ENCODE data around the gene VPS13D. TPM values are rescaled to one million over a fixed set of nuclear protein-coding genes. Genes with fewer than 3 reads are reported as not detected.
"Not testable (repeated sequence)": the region's sequence is repeated elsewhere in the genome, so short reads cannot be mapped to it uniquely, and the experiment has no call there.

VPS13D gene
- total RNA-seq, 1 donor from 2014 or later, result 68.2 TPM

DNA sequence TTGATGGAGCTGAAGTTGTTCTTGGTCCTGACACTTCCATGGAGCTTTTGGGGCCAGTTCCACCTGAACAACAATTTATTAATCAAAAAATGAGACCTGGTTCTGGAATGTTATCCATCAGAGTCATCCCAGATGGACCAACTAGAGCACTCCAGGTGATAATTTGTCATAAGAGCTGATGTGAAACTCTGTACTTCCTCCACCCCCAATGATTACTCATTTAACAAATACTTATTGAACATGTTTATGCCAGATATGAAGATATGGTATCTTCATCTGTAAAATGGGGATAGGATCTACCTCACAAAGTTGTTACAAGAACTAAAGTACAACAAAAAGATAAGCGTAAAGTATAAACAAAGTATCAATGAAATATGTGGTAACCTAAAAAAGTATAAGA, 153.2 kb downstream of the VPS13D start:
- DNase-seq (ENCODE audit: low spot score), result no peak

DNA sequence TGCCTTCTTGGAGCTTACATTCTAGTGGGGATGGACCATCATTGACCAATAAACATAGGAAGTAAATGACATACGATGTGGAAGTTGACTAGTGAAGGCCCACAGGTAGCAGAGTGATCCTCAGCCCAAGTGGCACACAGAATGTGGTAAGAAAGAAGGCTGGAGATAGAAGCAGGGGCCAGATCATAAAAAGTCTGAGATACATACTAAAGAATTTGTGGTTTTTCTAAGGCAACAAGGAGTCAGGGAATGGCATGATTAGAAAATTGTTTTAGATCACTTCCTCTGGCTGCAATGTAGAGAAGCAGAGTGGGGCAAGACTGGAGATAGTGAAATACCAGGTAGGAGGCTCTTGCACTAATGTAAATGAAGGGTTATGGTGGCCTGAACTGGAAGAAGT, 154.0 kb downstream of the VPS13D start:
- intact Hi-C loops (cut with DNase I), result no loop called here

More for the DNA sequence above, 153.2 kb downstream of the VPS13D start:
- intact Hi-C loops (cut with DNase I), result no loop called here

DNA sequence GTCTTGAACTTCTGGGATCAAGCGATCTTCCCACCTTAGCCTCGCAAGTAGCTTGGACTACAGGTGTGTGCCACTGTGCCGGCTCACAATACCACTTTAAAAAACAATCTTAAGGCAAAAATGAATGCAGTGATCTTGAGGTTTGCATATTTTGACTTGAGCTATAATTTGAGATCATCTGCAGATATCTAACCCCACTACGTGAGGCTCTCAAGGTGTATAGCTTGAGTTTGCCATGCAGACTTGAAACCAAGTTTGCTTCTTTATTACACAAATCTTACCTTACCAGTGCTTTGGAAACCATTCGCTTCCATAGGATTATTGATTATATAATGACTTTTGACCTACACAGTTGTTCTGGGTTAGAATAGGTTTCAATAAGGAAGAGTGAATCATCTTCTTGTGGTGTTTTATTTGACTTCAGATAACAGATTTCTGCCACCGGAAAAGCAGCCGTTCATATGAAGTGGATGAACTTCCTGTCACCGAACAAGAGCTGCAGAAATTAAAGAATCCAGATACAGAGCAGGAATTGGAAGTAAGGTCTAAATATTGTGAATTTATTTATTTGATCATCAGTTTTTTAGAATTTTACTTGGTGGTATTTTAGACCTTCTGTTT, 155.1 kb downstream of the VPS13D start:
- intact Hi-C loops (cut with DNase I), result no loop called here
- DNase-seq (ENCODE audit: low spot score), result no peak

More for the DNA sequence above, 154.0 kb downstream of the VPS13D start:
- no peak for DNase-seq (ENCODE audit: low spot score)

DNA sequence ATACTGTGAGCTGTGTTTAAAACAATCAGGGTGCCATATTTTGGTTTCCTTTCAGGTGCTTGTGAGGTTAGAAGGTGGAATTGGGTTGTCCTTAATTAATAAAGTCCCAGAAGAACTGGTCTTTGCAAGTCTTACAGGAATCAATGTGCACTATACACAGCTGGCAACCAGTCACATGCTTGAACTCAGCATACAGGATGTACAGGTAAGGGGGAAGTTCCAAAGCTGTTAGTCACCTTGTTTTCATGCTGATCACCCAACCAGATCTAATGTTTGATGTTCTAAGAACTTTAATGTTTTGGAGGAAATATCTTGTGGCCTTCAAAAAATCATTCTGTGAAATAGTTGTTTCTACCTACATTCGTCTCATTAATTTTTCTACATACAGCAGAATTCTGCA, 156.3 kb downstream of the VPS13D start:
- DNase-seq (ENCODE audit: low spot score), result no peak
- intact Hi-C loops (cut with DNase I), result no loop called here

DNA sequence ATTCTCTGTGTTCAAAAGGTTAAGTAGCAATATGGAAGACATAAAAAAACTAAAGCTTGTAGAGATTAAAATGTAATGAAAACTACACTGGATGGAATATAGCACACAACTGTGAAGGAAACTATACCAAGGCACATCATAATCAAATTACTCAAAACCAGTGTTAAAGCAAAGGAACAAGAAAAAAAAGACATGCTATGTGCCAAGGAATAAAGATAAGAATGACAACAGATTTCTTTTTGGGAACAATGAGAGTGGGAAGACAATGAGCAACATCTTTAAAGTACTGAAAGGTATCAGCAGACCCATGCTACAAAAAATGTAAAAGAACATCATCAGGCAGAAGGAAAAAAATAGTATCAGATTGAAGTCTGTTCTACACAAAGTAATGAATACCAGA, 157.8 kb downstream of the VPS13D start:
- intact Hi-C loops (cut with DNase I), result no loop called here
- no peak for DNase-seq (ENCODE audit: low spot score)

DNA sequence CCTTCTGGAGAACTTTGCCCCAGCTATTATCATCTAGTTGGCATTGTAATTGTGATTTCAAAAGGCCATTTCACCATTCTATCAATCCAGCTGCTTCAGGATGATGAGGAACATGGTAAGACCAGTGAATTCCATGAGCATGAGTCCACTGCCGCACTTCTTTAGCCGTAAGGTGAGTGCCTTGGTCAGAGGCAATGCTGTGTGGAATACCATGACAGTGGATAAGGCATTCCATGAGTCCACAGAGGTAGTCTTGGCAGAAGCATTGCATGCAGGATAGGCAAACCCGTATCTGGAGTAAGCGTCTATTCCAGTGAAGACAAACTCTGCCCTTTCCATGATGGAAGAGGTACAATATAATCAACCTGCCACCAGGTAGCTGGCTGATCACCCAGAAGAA, 160.5 kb downstream of the VPS13D start:
- intact Hi-C loops (cut with DNase I); DNase-seq (ENCODE audit: low spot score): not testable (repeated sequence)

DNA sequence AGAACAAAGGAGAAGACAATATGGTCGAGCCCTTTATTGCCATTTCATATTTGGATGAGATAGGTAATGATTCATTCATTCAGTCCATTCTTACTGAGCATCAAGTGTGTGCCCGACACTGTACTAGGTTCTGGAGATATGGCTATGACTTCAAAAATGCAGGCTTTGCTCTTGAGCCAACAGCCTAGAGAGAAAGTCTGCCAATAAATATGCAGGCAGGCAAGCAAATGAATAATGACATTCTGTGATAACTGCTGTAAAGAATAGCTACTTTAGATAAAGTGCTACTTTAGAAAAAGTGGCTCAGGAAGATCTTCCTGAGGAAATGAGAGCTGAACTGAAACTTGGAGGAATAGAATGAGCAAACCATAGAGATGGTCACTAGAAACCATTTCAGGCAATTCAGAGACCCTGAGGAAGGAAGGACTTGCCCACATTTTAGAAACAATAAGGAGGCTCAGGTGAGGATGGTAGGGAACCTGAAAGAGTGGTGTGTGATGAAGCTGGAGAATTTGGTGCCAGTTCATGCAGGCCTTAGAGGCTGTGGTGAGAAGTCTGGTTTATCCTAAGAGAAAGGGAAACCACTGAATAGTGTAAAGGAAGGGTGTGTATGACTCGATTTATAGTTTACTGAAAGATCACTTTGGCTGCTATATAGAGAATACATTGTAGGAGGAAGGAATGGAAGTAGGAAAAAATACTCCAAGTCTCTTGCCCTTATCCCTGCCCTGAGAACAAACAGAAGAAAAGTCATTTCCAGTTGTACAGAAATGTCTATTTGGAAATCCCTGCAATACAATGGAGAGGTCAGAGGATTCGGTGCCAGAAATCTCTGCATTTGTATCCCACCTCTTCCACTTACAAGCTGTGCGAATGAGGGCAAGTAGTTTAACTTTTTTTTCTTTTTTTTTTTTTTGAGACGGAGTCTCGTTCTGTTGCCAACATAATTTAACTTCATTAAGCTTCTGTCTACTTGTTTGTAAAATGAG, 167.9 kb downstream of the VPS13D start:
- no peak for DNase-seq (ENCODE audit: low spot score)
- intact Hi-C loops (cut with DNase I), result no loop called here

DNA sequence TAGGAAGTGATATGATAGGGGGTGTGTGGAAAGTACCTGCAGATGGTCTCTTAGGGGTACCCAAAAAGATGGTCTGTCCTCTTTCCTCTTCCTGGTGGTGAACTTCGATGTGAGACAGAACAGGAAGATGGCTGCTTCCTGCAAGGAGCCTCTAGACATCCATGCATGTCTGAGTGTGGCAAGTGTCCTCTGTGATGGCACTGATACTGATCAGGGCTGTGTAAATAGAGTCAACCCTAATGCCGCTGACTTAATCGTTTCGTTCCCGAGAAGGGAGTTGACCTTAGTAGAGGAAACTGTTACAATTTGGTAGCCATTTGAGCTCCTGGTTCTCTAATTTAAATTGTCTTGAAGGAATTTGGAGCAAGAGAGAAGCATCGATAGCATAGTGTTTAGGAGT, 168.6 kb downstream of the VPS13D start:
- intact Hi-C loops (cut with DNase I), result no loop called here
- DNase-seq (ENCODE audit: low spot score), result no peak

DNA sequence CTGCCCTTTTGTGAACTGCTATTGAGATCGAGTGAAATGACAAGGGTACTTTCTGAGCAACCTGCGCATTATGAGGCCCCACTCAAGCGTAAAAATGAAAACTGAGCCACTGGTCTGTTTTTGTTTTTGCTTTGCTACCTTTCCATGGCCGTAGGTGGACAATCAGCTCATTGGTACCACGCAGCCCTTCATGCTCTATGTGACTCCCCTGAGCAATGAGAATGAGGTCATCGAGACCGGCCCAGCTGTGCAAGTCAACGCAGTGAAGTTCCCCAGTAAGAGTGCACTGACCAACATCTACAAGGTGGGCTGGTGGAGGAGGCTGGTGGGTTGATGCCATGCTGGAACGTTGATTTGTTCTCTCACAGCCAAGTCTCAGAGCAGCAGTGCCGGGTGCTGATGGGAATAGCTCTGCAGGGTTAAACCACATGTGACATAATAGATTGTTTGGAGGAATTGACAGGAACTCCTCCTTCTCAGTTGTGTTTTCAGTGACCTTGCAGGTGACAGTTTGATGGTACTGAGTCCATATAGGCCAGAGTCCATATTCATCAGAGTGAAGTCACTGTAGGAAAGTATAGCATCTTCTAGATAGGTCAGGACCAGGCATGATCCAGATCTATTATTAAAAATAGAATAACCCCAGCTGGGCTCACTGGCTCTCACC, 170.3 kb downstream of the VPS13D start:
- no peak for DNase-seq (ENCODE audit: low spot score)
- intact Hi-C loops (cut with DNase I), result loop anchor here (10.0 kb wide), 1 partner anchor 55 kb away; no protein-coding TSS in a partner anchor

DNA sequence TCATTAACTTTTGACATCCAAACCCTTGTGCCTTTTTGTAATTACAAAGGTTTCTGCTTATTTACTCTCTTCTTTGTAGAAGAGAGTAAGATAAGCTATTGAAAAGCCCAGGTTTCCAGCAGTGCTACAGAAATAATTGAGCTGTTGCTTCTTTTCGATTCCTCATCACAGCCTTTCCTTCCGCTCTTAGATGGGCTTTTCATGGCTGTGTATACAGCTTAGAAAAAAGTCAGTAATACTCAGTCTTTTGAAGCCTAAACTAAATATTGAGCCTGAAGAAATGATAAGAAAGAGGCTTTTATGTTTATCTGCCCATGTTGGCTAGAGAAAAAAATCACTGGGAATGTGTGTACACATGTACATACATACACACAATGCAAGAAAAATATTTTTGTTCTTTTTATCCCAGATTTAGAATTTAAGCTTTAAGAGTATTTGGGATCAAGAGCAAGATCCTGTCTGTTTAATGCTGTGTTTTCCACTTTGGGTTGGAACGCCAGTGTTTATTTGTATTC, 172.4 kb downstream of the VPS13D start:
- intact Hi-C loops (cut with DNase I), result loop anchor here (10.0 kb wide), 1 partner anchor 57 kb away; no protein-coding TSS in a partner anchor
- no peak for DNase-seq (ENCODE audit: low spot score)

DNA sequence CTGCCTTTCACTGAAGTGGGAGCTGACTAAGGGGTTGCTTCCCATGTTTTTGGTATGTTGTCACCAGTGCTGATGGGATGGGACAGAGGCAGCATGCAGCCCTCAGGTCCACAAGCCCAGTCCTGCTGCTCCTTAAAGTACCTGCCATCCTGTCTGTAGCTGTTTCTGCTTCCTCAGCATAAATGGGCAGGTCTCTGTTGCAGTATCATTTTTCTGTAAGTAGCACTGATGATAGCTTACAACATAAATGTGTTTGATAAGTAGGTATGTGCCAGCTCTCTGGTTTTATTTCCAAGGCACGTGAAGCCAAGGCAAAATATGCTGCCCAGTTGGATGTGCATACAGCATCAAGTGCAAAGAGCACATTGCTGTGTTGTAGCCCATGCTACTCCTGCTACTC, 173.0 kb downstream of the VPS13D start:
- intact Hi-C loops (cut with DNase I), result loop anchor here (10.0 kb wide), 1 partner anchor 58 kb away; no protein-coding TSS in a partner anchor
- DNase-seq (ENCODE audit: low spot score), result no peak

DNA sequence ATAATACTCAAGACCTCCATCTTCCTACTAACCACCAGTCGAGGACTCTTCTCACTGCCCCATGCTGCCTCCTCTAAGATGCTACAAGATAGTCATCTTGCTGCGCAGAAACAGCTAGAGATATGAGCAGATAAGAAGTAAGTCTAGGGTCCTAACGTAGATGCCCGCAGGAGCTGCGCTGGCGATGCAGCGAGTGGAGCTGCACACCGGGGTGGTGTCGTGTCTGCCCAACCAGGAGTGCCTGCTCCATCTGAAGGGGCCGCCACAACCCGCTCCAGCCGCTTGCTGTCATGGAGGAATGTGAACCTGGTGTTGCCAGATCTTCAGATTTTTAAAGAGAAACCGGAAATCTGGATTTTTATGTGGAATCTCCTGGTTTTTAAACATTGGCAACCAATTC, 175.1 kb downstream of the VPS13D start:
- intact Hi-C loops (cut with DNase I), result loop anchor here (5.0 to 10.0 kb wide), 2 partner anchors 60 to 252 kb away; no protein-coding TSS in a partner anchor
- no peak for DNase-seq (ENCODE audit: low spot score)

DNA sequence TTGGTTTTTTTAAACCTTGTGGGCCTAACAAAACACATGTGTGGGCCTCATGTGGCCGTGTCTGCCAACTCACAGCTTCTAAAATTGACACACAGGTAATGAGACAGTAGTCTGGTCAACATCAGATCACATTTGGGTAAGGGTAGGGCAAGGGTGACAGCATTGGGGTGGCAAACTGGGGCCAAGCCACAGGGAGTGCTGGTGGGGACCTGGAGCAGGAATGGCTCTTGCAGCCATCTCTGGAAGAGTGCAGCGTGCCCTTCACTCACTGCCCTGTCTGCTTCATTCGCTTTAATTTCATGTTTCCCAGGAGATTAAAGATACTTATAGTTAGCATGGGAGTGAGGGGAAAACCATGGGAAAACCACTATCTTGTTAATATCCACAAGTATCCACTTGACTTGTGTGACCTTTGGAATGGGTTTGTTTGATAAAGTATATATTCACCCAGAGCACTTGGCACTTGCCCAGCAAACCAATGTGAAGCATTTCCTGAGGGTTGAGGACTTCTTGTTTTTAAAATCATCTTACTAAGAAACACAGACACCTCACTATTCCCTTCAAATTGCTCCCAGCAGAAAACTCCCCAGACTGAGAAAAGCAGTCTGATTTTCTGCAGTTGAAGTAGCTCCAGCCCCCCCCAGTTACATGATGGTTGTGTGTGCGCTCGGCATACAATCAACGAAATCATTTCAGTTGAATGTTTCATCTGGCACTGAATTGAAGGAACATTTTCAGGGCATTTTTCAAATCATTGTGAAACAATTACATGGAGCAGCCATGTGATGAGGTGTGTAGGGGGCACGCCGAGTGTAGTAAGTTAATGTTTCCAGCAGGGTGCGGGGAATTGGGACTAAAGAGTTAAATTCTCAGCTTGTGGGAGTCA, 175.7 kb downstream of the VPS13D start:
- no peak for DNase-seq (ENCODE audit: low spot score)

DNA sequence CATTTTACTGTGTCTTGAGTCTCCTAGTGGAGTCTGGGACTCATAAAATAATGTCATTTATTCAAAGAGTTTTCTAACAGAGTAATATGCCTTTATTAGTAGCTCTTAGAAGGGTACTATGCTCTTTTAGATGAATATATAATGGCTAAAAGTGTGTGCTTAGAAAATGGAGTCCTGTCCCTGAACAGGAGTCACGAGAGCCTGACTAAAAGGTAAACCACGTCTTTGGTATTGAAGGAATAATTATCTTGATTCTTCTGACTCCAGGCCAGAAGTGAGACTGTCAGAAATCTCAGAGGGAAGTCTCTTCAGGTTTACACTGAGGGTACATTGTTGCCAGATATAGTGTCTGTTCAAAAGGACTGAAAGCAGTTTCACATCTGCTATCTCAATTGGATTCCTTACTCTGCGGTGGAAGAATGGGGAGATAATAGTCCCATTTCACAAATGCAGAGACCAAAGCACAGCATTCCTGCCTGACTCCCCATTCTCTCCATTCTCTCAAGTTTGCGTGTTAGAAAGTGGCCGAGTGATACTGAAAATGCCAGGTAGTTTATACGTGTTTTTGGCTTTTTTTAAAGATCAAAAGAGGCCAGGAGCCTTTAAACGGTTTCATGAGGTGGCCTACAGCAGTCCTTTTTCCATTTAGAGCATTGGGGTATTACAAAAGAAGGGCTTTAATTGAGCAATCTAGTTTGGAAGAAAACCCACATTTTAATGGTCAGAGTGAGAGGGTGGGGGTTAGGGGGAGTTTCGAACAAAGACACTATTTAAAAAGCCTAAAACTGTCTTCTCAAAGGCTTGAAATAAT, 176.6 kb downstream of the VPS13D start:
- no peak for DNase-seq (ENCODE audit: low spot score)
- intact Hi-C loops (cut with DNase I), result loop anchor here (1.0 to 10.0 kb wide), 4 partner anchors 62 to 251 kb away; no protein-coding TSS in a partner anchor

More for the DNA sequence above, 175.7 kb downstream of the VPS13D start:
- intact Hi-C loops (cut with DNase I), result loop anchor here (2.0 to 10.0 kb wide), 3 partner anchors 61 to 252 kb away; no protein-coding TSS in a partner anchor

DNA sequence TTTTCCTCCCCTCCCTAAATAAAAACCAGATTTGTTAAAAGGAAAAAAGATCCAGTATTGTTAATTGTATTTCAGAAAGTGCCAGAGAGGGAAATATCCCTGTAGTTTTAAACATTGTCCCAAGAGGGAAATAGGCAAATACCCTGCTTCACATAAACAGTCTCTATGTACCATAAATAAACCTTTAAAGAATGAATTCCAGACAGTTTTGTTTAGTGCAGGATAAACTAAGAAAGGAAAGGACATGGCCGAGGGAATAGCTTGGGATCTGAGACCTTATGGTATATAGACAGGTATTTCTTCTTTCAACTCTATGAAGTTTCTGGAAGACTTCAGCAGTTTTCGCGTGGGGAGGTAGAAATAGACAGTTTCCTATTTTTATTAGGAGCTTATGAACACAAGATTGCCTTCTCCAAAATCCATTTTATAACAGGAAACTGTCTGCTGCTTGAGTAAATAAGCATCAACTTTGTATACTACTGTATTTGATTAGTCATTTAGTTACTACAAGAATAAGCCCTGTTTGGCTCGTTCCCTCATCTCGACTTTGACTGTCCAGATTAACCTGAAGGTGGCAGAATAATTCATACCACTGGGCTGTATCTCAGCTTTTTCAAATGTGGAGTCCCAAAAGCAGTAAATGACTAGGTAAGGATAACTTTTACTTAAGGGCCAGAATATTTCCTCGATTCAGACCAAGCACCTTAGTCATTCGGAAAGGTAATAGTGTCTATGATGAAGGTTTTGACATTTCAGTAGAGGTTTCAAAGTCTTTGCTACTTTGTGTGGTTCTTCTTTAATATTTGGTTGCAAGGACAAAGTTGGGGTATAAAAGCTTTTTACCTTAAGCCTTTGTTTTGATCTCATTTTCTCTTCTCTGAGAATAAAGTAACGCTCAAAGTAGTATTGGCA, 177.5 kb downstream of the VPS13D start:
- intact Hi-C loops (cut with DNase I), result loop anchor here (1.0 to 10.0 kb wide), 4 partner anchors 63 to 250 kb away; no protein-coding TSS in a partner anchor
- DNase-seq (ENCODE audit: low spot score), result no peak

DNA sequence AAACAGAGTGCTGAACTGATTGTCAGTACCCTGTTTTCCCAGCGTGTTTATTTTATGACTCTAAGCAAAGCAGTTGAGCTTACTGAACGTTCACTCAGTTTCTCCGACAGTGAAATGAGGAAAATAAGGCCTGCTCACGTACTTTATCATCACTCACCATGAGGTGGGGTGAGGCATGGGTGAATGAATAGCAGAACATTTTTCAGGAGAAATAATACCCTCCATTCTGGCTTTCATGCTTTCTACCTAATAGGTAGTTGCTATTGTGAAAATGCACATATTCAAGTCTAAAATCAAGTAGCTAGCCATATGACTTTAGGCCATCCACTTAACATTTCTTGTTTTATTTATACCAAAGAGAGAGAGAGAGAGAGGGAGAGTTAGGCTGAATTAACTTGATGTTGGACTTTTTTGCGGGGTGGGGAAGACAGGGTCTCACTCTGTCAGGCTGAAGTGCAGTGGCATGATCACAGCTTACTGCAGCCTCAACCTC, 178.2 kb downstream of the VPS13D start:
- intact Hi-C loops (cut with DNase I), result loop anchor here (1.0 to 10.0 kb wide), 4 partner anchors 63 to 249 kb away; no protein-coding TSS in a partner anchor
- no peak for DNase-seq (ENCODE audit: low spot score)
